Measurements from ENCODE around the gene RASEF. TPM values are rescaled to one million over a fixed set of nuclear protein-coding genes. Genes with fewer than 3 reads are reported as not detected.

RASEF gene
- total and polyA plus RNA-seq, 8 donors, result 6.6 to 26.7 (median 9.3) TPM

DNA sequence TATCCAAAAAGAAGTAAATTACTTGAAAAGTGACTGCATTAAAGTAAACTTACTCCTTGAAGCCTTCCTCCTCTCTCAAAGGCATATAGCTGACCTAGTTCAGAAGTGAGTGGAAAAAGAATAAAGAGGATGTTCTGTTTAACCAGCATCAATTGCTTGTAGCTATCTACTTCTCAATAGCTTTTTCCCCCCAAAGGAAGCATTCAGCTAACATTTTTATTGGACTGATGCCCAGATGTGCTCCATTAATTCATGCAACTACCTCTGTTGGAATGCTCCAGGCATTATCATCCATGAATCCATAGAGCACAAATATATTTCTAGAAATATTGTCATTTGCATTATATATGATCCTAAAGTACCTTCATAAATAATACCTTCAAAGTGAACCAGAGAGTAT is 132.8 kb downstream of the RASEF start:
- no peak overlapping the region for H3K4me3 ChIP-seq
- H3K9me3 ChIP-seq, result no peaks in the 10 kb centered on the region
- H3K4me1 ChIP-seq, result no peaks in the 10 kb centered on the region
- H3K27me3 ChIP-seq, result no peaks in the 10 kb centered on the region
- intact Hi-C loops (cut with DNase I), result no loop called here
- no peak overlapping the region for H3K27ac ChIP-seq
- TF ChIP-seq, protein P1, sequence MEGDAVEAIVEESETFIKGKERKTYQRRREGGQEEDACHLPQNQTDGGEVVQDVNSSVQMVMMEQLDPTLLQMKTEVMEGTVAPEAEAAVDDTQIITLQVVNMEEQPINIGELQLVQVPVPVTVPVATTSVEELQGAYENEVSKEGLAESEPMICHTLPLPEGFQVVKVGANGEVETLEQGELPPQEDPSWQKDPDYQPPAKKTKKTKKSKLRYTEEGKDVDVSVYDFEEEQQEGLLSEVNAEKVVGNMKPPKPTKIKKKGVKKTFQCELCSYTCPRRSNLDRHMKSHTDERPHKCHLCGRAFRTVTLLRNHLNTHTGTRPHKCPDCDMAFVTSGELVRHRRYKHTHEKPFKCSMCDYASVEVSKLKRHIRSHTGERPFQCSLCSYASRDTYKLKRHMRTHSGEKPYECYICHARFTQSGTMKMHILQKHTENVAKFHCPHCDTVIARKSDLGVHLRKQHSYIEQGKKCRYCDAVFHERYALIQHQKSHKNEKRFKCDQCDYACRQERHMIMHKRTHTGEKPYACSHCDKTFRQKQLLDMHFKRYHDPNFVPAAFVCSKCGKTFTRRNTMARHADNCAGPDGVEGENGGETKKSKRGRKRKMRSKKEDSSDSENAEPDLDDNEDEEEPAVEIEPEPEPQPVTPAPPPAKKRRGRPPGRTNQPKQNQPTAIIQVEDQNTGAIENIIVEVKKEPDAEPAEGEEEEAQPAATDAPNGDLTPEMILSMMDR (IDR thresholded peaks at IDR 0.05), result no peak
- DNase-seq (no peak), ATAC-seq (no peak)
- H3K36me3 ChIP-seq, result no peaks in the 10 kb centered on the region

Data from left lung (tissue), 10 donors.